NCI-H1417 (cell line): ENCODE results near the gene PGA4.
A peak's percentile ranks its signal among the peaks of the same experiment; 100 is the strongest.
"Not testable (repeated sequence)": the region's sequence is repeated elsewhere in the genome, so short reads cannot be mapped to it uniquely, and the experiment has no call there.

Experiments
- DNase-seq, 3 experiments: peaks; one replicate each; lab custom pipeline; 2025; lab: John Stamatoyannopoulos, UW

Gene PGA4

DNA sequence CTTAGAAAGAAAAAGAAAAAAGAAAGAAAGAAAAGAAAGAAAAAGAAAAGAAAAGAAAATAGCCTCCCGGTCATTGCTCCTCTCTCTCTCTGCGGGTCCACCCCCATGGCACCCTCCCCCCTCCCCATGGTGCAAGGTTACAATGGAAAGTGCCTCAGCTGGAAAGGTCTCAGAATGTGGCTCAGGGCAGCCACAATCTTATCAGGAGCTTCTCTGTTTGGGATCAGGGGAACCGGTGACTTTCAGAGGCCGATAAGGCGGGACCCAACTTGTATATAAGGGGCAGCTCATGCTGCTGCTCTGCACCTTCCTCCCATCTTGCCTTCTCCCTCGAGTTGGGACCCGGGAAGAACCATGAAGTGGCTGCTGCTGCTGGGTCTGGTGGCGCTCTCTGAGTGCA lies at the start of gene PGA4:
Gene PGA4, plus strand, starts transcription at position 301 of the 400 bp plus-strand sequence. Its CDS starts 54 bp downstream, at position 355.
- DNase-seq = not testable (repeated sequence)

DNA sequence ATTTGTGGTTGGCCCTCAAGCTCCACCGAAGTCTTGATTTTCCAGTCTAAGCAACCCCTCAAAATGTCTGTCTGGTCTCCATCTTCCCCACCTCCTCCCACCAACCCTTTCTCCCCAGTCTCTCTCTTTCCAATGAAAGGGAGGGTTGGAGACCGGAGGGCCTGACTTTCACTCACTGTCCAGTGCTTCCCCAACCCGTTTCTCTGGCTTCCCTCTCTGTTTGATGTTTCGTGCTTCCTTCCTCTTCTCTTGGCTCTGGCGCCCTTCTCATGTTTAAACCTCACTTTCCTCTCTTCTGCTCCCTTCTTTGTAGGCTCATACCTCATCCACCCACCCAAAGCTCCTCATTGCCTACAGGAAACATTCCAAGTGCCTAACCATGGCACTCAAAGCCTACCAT lies 49.8 kb upstream of the PGA4 start:
- no peak for DNase-seq

DNA sequence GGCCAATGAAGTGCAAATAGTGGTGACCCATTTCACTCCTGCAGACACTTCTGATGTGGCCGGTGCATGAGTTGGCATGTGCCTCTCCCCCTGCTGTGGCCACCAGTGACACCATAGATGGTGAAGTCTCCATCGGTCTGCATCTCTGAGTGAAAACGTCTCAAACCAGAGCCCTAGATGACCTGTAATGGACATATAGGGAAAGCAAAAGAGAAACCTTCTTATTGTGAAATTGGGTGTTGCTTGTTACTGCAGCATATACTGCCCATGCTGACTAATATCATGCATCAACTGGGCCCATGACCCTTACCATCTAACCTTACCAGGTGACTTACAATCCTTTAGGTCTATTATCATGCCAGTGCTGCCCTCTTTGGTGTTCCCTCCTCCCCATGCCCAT lies 49.3 kb upstream of the PGA4 start:
- no peak for DNase-seq

DNA sequence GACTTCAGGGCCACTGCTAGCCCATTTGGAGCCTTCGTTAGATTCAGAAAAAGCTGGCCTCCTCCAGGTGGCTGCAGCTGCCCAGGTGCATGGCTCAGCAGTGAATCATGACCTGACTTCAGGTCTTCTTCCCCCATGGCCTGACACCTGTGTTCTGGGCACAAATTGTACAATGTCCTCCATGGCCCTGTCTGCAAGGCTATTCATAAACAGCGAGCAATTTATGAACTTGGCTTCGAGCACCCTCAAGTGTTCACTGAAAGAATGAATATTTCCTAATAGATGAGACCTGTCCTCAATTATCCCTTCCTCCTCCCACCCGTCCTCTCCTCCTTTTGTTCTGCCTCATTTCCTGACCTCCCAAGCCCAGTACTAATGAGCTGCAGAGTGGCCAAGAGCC lies 48.7 kb upstream of the PGA4 start:
- DNase-seq = peak in 1 of 3 experiments; percentile 24

DNA sequence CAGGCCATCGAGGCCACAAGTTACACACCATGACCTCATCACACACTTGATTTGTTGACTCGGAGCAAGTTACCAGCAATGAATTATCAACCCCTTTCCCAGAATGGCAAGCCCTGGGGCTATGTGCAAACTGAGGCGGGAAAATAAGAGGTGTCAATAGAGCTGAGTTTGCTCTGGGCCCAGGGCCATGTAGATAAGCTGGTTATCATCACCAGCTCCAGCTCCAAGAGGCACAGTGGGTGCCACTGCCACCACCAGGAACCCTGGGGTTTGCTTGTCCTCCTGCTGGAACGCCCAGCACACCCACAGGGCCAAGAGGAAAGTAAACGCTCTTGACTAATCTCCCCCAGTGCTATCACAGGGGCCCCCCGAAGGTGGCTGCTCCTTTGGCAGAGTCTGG lies 47.9 kb upstream of the PGA4 start:
- peak in 2 of 3 experiments; percentile 11 to 51 for DNase-seq

DNA sequence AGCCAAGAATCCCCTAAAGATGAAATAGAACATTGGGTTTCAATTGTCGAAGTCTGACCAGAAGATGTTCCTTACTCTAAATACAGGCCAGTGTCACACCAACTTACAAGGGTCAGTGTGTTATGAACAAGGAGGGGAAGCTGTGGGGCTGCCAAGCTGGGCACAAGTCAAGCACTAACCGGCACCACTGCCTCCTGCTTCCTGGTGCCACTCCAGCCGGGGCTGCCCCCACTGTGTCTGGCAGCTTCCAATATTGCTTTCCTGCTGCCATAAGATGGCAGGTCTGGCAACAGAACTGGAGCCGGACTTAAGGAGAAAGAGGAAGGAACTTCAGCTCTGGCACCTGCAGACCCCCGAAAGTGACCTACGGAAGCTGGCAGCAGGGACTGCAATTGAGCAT lies 47.2 kb upstream of the PGA4 start:
- no peak for DNase-seq

DNA sequence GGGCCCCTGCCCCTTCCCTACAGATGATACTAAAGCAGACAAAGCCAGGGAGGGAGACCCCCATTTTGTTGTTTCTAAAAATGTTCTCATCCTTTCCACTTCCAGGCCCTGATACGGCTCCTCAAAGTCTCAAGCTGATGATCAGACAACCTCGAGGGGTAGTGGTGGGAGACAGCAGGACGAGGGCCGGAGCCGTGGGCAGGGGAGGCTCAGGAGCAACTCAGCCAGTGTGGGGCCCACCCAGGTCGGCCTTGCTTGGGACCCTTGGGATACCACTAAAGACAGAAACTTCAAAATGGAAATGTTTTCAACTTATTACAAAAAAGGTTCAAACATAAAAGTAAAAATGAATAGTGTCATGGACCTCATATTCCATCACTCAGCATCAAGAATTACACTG lies 45.7 kb upstream of the PGA4 start:
- DNase-seq = no peak

DNA sequence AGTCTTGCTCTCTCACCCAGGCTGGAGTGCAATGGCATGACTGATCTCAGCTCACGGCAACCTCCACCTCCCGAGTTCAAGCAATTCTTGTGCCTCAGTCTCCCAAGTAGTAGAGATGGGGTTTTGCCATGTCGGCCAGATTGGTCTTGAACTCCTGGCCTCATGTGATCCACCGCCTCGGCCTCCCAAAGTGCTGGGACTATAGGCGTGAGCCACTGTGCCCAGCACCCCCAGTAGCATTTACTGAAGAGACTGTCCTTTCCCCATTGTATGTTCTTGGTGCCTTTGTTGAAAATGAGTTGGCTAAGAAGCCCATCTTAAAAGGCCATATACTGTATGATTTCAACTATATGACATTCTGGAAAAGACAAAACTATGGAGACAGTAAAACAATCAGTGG lies 41.9 kb upstream of the PGA4 start:
- DNase-seq = not testable (repeated sequence)

DNA sequence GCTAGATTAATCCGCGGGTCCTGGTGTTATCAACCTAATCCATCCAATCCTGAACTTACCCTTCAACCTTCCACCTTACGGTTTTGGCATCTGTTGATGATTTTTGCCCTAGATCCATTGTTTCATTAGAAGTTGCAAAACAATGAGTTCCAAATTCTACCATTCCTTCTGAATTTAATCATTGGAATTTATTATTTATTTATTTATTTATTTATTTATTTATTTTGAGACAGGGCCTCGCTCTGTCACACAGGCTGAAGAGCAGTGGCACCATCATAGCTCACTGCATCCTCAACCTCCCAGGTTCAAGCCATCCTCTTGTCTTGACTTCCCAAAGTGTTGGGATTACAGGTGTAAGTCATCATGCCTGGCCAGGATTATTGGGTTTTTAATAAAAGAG lies 40.7 kb upstream of the PGA4 start:
- no peak for DNase-seq

DNA sequence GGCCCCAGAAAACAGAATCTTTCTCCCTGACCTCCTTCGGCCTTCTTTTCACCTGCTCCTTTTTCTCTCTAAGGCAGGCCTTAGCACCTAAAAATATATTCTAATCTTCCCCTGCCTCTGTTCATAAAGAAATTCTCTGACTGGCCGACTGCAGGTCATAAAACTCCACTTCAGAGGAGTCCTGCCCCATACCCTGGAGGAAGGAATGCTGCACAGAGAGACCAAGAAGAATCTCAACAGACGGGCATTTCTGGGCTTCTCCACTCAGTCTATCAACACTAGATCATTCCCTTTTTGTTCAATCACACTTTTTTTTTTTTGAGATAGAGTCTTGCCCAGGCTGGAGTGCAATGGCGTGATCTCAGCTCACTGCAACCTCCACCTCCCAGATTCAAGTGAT lies 38.5 kb upstream of the PGA4 start:
- DNase-seq = no peak

DNA sequence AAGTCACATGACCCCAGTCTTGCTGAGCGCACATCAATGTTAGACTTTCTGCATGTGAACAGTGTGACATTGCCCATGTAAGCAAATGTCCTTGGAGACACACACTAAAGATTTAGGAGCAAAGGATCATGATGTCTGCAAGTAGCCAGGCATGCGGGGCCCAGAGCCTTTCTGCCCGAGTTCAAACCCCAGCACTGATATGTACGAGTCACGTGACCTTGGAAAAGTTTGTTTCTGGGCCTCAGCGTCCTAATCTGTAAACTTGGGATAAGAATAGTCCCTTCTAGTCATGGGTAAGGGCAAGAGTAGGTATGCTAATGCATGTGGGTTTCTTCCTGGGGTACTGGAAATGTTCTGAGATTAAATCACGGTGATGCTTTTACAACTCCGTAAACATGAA lies 35.6 kb upstream of the PGA4 start:
- no peak for DNase-seq

DNA sequence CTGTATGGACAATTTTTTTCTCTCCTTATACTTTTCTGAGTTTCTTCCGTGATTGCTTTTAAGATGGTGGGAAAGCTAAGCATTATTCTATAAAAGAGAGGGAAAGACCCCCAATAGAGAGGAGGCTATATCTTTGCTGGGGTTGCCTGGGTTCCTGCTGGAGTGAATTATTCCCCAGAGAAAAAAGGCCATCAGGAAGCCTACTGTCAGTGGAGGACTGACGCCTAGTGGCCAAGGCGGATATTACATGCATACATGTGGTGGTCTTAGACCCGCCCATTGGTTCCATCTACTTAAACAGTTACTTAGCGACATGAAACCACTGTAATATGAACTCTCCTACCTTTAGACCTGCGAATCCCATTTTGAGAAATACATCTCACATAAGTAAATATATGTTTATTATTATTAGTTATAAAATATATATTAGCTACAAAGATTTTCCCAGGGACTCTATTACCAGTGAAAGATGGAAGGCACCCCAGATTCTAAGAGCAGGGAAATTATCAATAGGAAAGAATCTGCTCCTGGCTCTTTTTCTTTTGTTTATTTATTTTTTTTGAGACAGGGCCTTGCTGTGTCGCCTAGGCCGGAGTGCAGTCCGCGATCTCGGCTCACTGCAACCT lies 34.5 kb upstream of the PGA4 start:
- DNase-seq = peak; percentile 71 to 93 (median 84)

DNA sequence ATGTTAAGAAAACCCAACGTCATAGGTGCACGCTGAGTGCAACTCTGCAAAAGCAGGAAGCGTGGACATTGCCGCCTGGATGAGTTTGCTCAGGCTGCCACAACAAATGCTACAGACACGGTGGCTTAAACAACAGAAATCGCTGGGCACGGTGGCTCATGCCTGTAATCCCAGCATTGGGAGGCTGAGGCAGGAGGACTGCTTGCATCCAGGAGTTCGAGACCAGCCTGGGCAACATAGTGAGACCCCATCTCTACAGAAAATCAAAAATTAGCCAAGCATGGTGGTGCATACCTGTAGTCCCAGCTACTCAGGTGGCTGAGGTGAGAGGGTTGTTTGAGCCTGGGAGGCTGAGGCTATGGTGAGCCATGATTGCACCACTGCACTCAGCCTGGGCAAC lies 32.2 kb upstream of the PGA4 start:
- no peak for DNase-seq

DNA sequence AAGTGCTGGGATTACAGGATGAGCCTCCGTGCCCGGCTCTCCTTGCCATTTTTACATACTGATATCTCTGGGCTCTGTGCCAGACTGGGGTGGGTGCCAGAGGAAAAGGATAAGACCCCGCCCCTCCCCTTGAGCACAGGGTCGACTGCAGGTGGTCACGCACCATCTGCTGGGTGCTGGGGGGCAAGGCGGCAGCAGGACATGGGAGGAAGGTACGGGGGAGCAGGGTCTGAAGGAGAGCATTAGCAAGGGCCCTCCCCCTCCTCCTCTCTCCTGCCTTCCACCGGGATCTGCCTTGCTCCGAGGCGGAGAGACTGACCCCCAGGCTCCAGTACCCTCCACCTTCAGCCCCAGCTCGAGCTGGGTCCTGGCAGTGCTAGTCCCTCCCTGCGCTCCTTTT lies 28.6 kb upstream of the PGA4 start:
- peak in 2 of 3 experiments; percentile 26 to 64 for DNase-seq

DNA sequence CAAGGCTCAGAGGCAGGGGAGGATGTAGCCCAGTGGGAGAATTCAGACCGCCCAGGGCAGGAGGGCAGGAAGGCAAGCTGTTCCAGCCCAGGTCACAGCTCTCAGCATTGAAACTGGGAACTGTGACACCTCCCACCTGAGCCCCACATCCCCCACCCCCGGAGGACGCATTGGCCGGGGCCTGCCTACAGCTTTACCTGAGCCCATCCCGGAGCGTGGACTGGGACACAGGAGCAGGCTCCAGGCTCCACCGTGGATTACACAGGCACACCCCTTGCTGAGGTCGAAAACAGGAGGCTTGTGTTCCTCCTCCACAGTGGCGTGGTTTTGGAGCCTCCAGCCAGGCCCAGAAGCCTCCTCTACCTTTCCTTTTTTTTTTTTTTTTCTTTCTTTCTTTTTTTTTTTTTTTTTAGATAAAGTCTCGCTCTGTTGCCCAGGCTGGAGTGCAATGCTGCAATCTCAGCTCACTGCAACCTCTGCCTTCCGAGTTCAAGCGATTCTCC lies 27.9 kb upstream of the PGA4 start:
- no peak for DNase-seq

DNA sequence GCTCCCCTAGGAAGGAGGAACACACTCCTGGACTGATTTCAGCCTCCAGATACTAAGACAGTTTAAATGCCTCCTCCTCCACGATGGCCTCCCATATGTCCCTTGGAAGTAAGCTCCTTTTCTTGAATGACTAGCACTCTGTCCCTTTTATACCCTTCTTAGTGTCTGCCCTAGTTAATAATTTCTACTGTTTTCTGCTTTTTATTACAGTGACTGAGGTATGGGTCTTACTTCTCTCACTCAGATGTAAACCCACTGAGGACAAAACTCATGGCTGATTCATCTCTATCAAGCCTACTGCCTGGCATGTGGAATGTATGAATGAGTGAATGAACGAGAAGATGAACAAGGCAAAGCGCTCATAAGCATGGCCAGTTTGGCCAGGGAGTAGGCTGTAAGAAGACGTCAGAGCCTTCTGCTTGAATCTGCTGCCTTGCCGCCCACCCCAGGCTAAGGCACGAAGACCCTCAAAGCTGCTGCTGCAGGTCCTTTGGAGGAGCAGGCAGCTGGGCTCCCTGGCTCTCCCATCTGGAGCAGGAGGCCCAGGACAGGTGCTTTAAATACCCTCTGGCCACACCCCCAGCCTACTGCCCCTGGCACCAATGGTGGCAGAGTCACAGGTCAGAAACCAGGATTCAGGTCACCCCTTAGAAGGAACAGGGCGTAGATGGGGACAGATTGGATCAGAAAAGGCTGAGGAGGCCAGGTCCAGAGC lies 27.0 kb upstream of the PGA4 start:
- no peak for DNase-seq

DNA sequence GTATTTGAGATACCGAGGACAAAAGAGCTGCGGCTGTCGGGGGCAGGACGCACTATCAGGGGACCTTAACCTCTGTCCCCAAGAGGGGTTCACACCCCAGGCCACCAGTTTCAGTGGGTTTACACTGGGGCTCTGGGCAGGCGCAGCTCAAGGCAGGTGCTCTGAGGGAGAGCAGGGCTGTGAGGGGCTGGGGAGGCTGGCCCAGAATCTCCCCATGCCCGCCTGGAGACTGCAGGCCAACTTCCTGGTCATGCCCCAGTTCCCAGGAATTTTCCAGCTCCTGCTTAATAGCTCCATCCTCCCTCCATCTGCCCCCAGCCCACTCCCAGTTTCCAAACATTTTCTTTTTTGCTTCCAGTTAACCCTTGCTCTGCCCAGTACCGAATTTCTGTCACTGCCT lies 26.4 kb upstream of the PGA4 start:
- no peak for DNase-seq

DNA sequence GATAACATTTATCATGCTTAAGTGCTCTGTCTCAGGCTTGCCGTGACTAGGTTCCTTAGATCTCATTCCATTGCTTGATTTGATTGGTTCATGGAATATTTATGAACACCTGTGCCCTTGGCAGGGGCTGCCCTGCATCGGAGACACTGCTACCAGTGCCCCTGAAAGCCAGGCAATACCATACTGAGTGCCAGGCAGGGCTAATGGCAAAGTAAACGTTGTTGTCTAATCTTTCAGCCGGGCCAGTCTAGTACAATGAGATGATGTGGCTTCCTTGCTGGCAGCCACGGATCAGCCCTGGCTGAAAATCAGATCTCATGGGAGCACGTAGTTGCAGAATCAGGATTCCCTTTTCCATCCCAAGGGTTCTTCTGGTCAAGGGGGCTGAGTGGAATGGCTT lies 23.8 kb upstream of the PGA4 start:
- DNase-seq = no peak

DNA sequence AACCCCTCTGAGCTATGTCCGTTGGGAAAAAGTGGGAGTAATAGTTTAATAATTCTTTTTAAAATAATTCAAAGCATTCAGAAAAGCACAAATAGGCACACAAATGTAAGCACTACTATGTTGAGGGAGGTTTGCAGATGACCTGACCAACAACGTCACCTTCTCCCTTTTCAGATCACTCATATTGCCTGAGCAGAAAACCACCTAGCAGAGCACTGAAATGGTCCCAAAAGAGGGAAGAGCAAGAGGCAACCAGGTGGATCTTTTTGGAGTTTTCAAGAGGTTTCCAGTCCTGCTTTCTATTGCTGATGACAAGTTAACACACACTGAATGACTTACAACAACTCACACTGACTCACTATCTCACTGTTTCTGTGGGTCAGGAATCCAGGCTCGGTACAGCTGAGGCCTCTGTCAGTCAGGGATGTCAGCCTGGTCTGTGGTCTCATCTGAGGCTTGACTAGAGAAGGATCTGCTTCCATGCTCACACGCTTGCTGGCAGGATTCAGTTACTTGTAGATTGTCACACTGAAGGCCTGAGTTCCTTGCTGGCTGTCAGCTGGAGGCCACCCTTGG lies 23.1 kb upstream of the PGA4 start:
- no peak for DNase-seq

DNA sequence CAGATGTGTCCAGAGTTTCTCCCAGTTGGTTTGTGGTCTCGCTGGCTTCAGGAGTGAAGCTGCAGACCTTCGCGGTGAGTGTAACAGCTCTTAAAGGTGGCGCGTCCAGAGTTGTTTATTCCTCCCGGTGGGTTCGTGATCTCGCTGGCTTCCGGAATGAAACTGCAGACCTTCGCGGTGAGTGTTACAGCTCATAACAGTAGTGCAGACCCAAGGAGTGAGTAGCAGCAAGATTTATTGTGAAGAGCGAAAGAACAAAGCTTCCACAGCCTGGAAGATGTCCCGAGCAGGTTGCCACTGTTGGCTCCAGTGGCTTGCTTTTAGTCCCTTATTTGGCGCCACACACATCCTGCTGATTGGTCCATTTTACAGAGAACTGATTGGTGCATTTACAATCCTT lies 20.7 kb upstream of the PGA4 start:
- DNase-seq = no peak

DNA sequence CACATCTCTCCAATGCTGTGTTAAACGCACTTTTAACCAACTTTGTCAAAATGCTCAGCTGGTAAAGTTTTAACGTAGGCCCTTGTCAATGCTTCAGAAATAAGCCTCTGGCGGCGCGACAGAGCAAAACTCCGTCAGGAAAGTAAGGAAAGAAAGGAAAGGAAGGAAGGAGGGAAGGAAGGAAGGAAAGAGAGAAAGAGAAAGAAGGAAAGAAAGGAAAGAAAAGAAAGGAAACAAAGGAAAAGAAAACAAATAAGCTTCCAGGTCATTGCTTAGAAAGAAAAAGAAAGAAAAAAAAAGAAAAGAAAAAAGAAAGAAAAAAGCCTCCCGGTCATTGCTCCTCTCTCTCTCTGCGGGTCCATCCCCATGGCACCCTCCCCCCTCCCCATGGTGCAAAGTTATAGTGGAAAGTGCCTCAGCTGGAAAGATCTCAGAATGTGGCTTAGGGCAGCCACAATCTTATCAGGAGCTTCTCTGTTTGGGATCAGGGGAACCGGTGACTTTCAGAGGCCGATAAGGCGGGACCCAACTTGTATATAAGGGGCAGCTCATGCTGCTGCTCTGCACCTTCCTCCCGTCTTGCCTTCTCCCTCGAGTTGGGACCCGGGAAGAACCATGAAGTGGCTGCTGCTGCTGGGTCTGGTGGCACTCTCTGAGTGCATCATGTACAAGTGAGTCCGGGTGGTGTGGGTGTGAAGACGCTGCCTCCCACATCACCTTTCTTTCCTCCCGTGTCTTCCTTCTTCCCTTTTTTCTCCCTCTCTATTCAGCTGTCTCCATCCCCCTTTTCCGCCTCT lies 19.0 kb upstream of the PGA4 start, which contains the start of gene PGA3:
Gene PGA3, plus strand, starts transcription at position 566 of the 797 bp plus-strand sequence. Its CDS starts 50 bp downstream, at position 616.
- DNase-seq = not testable (repeated sequence)

DNA sequence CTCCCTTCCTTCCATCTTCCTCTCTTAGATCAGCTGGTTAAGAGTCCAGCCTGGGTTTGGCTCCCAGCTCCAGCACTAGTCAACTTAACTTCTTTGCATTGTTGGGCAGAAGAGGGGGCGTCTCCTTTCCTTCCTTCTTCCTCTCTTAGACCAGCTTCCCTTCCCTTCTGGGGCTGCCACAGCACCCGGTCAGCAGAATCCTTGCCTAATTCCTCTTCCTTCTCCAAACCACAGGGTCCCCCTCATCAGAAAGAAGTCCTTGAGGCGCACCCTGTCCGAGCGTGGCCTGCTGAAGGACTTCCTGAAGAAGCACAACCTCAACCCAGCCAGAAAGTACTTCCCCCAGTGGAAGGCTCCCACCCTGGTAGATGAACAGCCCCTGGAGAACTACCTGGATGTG lies 18.3 kb upstream of the PGA4 start:
- DNase-seq = not testable (repeated sequence)
